Kidney capillary endothelial cell (primary cell): Measurements from ENCODE around the gene ARAP1.

Experiments used
- DNase-seq: peaks from one replicate; pipeline ENCODE4 v3.0.0-alpha.2; 2018; ENCODE audit warnings: low spot score

The ARAP1 gene

GRCh38 chr11:72657411-72658100 is 94.7 kb downstream of the ARAP1 start:
- DNase-seq, result no peak

GRCh38 chr11:72655896-72656464 is 96.2 kb downstream of the ARAP1 start:
- DNase-seq, result no peak

DNA sequence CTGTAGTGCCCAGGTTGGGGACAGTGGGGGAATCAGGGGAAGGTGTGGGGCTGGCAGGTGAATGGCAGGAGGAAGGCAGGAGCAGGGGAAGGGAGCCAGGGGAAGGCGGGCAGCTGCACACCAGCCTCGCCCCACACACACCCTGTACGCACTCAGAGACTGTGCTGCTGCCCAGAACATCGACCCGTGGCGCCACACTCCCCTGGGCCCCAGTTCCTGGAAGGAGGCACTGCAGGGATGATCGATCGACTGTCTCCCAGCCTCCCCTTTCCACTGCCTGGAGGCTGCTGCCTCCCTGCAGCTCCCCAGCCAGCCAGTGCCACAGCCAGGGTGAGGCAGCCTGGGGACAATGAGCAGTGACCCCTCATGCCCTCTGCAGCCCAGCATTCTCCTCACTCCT is 97.2 kb downstream of the ARAP1 start:
- DNase-seq, result no peak

GRCh38 chr11:72653649-72654048 is 98.6 kb downstream of the ARAP1 start:
- no peak for DNase-seq

DNA sequence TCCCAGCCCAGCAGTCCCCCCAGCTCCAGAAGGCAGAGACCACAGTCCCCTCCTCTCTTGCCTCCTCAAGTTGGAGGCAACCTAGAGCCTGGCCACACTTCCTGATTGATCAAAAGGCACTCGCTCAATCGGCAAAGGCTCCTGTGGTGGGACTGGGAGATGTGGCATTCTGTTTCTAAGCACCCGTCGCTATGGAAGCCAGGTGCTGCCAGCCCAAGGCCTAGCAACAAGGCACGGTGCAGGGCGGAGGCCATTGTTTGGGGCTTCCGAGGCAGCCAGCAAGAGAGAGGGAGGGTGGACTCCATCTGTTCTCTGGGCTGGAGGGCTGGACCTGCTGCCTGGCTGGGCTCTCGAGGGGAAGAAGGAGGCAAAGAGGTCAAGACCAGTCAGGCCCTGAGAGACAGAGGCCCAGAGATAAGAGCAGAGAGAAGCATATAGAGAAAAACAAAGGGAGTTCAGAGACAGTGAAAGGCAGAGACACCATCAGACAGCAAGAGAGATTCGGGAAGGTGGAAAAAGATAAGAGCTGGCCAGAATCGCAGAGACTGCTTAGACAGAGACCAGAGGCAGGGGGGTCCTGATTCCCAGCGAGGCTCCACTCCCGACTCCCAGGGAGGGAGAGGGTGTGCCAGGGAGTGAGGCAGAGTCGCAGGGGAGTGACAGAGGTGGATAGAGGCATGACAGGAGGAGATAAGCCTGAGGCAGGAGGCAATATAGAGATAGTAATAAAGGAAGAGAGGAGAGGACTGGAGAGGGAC is 99.2 kb downstream of the ARAP1 start:
- DNase-seq, result no peak

GRCh38 chr11:72652133-72652532 is 100.1 kb downstream of the ARAP1 start:
- DNase-seq, result no peak

- DNase-seq, result no peak
These were observed 102.8 kb downstream of the ARAP1 start for GRCh38 chr11:72649215-72649976.

- no peak for DNase-seq
These were observed 103.6 kb downstream of the ARAP1 start for GRCh38 chr11:72648384-72649136.

- DNase-seq, result no peak
These were observed 104.3 kb downstream of the ARAP1 start for GRCh38 chr11:72647882-72648281.

- no peak for DNase-seq
These were observed 105.7 kb downstream of the ARAP1 start for GRCh38 chr11:72646472-72646871.

DNA sequence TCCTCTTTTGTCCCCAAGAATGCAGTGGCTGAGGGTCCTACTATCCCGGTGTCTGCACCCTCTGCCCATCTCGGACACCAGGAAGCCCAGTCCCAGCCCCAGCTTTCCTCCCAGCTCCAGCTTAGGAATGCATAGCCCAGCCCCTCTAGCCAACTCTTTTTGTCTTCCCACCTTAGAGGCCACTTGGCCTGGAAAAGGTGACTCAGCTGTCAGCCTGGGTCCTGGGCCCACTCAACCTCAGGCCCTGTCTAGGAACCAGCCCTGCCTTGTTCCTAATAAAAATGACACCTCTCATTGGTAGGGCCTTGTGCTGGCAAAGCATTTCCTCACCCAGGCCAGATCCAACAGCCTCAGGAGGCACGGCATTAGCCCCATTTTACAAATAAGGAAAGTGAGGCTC is 106.2 kb downstream of the ARAP1 start:
- no peak for DNase-seq

DNA sequence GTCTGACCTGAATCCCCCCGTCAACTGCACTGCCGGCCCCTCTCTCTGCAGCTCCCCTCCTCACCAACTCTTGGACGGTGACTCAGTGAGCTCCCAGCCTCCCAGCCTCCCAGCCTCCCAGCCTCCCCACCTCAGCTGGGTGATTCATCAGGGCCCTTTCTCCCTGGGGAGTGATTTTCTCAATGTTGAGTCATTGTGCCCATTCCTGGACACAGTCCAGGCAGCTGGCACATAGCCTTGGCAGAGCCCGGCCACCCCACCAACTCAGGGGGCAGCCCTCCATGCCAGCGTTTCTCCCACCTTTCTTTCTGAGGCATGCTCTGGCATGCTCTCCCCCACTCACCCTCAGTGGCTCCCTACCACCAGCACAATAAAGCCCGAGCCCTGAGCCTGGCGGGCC is 108.7 kb downstream of the ARAP1 start:
- DNase-seq, result peak; percentile 65

DNA sequence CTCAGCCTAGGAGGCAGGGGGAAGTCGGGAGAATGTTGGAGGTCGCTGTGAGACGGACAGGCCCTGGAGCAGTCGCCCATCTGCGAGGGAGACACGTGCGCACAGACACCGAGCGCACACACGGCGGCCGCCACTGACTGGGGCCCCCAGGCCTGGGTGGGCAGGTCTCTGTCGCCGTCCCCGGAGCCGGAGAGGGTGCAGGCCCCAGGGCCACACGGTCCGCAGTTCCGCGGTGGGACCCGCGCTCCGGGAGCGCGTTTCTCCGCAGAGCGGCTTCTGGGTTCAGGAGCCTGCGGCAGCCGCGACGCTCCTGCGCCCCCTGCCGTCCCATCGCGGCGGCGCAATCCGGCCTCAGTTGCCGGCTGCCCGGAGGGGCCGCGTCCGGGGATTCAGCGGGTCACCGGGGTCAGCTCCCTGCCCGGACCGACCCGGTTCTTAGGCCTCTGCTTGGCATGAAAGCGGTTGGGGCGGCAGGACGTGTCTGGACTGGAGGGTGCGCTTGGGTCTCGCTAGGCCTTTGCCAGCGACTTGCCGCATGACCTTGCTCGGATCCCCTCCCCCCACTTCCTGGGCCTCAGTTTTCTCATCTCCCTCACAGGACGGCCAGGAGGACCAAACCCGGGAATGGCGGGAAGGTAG is 109.2 kb downstream of the ARAP1 start:
- peak; percentile 44 for DNase-seq

GRCh38 chr11:72642043-72642883 is 109.9 kb downstream of the ARAP1 start:
- DNase-seq, result peak; percentile 36

GRCh38 chr11:72641522-72642042 is 110.6 kb downstream of the ARAP1 start:
- no peak for DNase-seq

- DNase-seq, result peak; percentile 97
These were observed 112.5 kb downstream of the ARAP1 start for GRCh38 chr11:72639502-72640375.

- DNase-seq, result no peak
These were observed 114.3 kb downstream of the ARAP1 start for GRCh38 chr11:72637926-72638325.

- no peak for DNase-seq
These were observed 115.0 kb downstream of the ARAP1 start for GRCh38 chr11:72637198-72637597.

GRCh38 chr11:72636376-72636775 is 115.8 kb downstream of the ARAP1 start:
- DNase-seq, result no peak
